GM12891 (cell line): Measurements from ENCODE around the gene GRB14.

ENCODE experiments used
- POLR2A ChIP-seq: IDR thresholded peaks from 2 replicates; pipeline ENCODE4 v1.6.1; 2011; ENCODE audit warnings: low read depth, low read length, control low read depth
- POLR2AphosphoS5 ChIP-seq: IDR thresholded peaks from 2 replicates; pipeline ENCODE4 v1.6.1; 2011; ENCODE audit warnings: low read depth, low read length, control low read depth
- TAF1 ChIP-seq: IDR thresholded peaks from 2 replicates; pipeline ENCODE4 v1.6.1; 2011; ENCODE audit warnings: low read depth, low read length, control low read depth

GRCh38 chr2:164642268-164642667 lies 21.0 kb upstream of the GRB14 start:
- TF ChIP-seq POLR2A: no peak
- TF ChIP-seq POLR2AphosphoS5: no peak
- TF ChIP-seq TAF1: no peak
